NCI-H345 (cell line): ENCODE data around the gene TOLLIP.
"Not testable (repeated sequence)": the region's sequence is repeated elsewhere in the genome, so short reads cannot be mapped to it uniquely, and the experiment has no call there.

ENCODE experiments used
- DNase-seq: peaks from one replicate; lab custom pipeline; 2025; lab: John Stamatoyannopoulos, UW

Gene TOLLIP

GRCh38 chr11:1309498-1310317 is at the start of gene TOLLIP:
Gene TOLLIP (minus strand): TSS chr11:1309632. CDS start chr11:1309498, 134 bp downstream.
- DNase-seq = peak; percentile 94

GRCh38 chr11:1358931-1359330 is 49.5 kb upstream of the TOLLIP start:
- not testable (repeated sequence) for DNase-seq

GRCh38 chr11:1358286-1358685 is 48.9 kb upstream of the TOLLIP start:
- DNase-seq = no peak

- no peak for DNase-seq
Observed at GRCh38 chr11:1356478-1356960, 47.1 kb upstream of the TOLLIP start.

GRCh38 chr11:1356007-1356435 is 46.6 kb upstream of the TOLLIP start:
- DNase-seq = no peak

- DNase-seq = no peak
Observed at GRCh38 chr11:1354125-1354938, 44.9 kb upstream of the TOLLIP start.

GRCh38 chr11:1353383-1354124 is 44.1 kb upstream of the TOLLIP start:
- DNase-seq = no peak

- no peak for DNase-seq
Observed at GRCh38 chr11:1352696-1353382, 43.4 kb upstream of the TOLLIP start.

GRCh38 chr11:1351278-1351937 is 42.0 kb upstream of the TOLLIP start:
- DNase-seq = no peak

GRCh38 chr11:1350086-1350725 is 40.8 kb upstream of the TOLLIP start:
- no peak for DNase-seq

- no peak for DNase-seq
Observed at GRCh38 chr11:1349327-1350041, 40.1 kb upstream of the TOLLIP start.

GRCh38 chr11:1348796-1349326 is 39.4 kb upstream of the TOLLIP start:
- no peak for DNase-seq

GRCh38 chr11:1348146-1348795 is 38.8 kb upstream of the TOLLIP start:
- DNase-seq = no peak

- not testable (repeated sequence) for DNase-seq
Observed at GRCh38 chr11:1347411-1347999, 38.1 kb upstream of the TOLLIP start.

- DNase-seq = no peak
Observed at GRCh38 chr11:1346669-1347390, 37.4 kb upstream of the TOLLIP start.

- no peak for DNase-seq
Observed at GRCh38 chr11:1345737-1346513, 36.5 kb upstream of the TOLLIP start.

- DNase-seq = no peak
Observed at GRCh38 chr11:1344056-1344635, 34.7 kb upstream of the TOLLIP start.
